ENCODE results near the gene KRTAP10-5. TPM values are rescaled to one million over a fixed set of nuclear protein-coding genes. Genes with fewer than 3 reads are reported as not detected.

KRTAP10-5 gene
- total RNA-seq, 1 donor from 2014 or later: not detected

DNA sequence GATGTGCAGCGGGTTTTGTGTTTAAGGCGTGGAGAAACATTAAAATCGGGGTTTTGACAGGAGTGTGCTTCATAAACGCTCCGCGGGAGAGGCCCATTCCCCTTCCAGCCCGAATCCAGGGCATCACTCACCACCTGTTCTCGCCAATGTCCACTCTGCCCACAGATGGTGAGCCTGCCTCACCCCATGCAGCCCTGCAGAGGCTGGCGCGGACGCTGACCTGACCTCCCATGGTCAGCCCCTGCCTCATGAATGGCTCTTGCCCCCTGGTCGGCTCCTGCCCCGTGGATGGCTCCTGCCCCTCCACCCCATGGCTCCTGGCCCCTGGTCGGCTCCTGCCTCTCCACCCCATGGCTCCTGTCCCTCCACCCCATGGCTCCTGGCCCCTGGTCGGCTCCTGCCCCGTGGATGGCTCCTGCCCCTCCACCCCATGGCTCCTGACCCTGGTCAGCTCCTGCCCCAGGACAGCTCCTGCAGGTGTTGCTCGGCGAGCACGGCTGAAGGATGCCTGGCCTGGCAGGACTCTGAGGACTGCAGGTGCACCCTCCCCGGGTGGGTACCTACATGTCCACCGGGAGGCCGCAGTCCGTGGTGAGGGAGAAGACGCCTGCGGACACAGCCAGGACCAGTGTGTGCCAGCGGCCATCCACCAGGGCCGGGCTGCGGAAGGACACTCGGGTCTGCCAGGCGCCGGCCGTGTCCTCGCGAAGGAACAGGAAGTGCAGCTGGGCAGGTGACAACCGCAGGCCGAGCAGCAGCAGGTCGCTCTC is 47.1 kb downstream of the KRTAP10-5 start:
- Mint-ChIP-seq H3K36me3 (ENCODE audit: unreplicated experiment) (peaks cover 6% of the 10 kb centered on the region), H3K27me3 (ENCODE audit: unreplicated experiment) (peaks cover 4% of the 10 kb centered on the region), H3K9me3 (ENCODE audit: unreplicated experiment) (peaks cover 10% of the 10 kb centered on the region), H3K4me1 (ENCODE audit: low read depth, unreplicated experiment) (peaks cover 8% of the 10 kb centered on the region), H3K27ac (ENCODE audit: unreplicated experiment) (no peak overlapping the region), H3K4me3 (ENCODE audit: unreplicated experiment) (no peak overlapping the region)
- no peak for TF ChIP-seq CTCF (IDR thresholded peaks at IDR 0.05; ENCODE audit: partially characterized antibody, unreplicated experiment)
- no peak for DNase-seq

DNA sequence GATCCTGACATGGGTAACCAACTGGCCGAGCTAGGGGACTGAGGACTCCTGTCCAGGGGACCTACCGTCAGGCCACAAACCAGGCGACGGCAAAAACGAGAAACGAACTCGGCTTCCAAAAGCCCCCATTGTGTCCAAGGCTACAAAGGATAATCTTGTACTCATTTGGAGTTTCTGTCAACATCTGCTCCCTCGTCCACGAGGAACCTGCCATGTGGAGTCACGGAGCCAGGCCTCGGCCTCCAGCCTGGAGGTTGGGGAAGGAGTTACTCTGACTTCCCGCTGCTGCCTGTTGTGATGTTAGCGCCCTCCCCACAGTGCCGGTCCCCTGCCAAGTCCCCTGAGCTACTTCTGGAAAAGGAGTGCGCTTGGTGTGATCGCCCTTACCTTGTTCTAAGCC is 47.7 kb downstream of the KRTAP10-5 start:
- H3K4me1 Mint-ChIP-seq (ENCODE audit: low read depth, unreplicated experiment): peaks cover 8% of the 10 kb centered on the region
- DNase-seq: no peak
- peaks cover 4% of the 10 kb centered on the region for H3K27me3 Mint-ChIP-seq (ENCODE audit: unreplicated experiment)
- no peak overlapping the region for H3K4me3 Mint-ChIP-seq (ENCODE audit: unreplicated experiment)
- H3K27ac Mint-ChIP-seq (ENCODE audit: unreplicated experiment): no peak overlapping the region
- TF ChIP-seq CTCF (IDR thresholded peaks at IDR 0.05; ENCODE audit: partially characterized antibody, unreplicated experiment): no peak
- H3K9me3 Mint-ChIP-seq (ENCODE audit: unreplicated experiment): peaks cover 10% of the 10 kb centered on the region
- peaks cover 6% of the 10 kb centered on the region for H3K36me3 Mint-ChIP-seq (ENCODE audit: unreplicated experiment)

GRCh38 chr21:44531606-44532564 is 48.5 kb downstream of the KRTAP10-5 start:
- Mint-ChIP-seq H3K27me3 (ENCODE audit: unreplicated experiment) (peaks cover 4% of the 10 kb centered on the region), H3K36me3 (ENCODE audit: unreplicated experiment) (peaks cover 6% of the 10 kb centered on the region), H3K4me3 (ENCODE audit: unreplicated experiment) (no peak overlapping the region), H3K9me3 (ENCODE audit: unreplicated experiment) (peaks cover 10% of the 10 kb centered on the region), H3K27ac (ENCODE audit: unreplicated experiment) (peak overlapping the region; percentile 48), H3K4me1 (ENCODE audit: low read depth, unreplicated experiment) (peaks cover 8% of the 10 kb centered on the region)
- TF ChIP-seq CTCF (IDR thresholded peaks at IDR 0.05; ENCODE audit: partially characterized antibody, unreplicated experiment): no peak
- no peak for DNase-seq

- H3K9me3 Mint-ChIP-seq (ENCODE audit: unreplicated experiment): peaks cover 10% of the 10 kb centered on the region
- no peak overlapping the region for H3K27ac Mint-ChIP-seq (ENCODE audit: unreplicated experiment)
- no peak for TF ChIP-seq CTCF (IDR thresholded peaks at IDR 0.05; ENCODE audit: partially characterized antibody, unreplicated experiment)
- no peak overlapping the region for H3K4me3 Mint-ChIP-seq (ENCODE audit: unreplicated experiment)
- peaks cover 5% of the 10 kb centered on the region for H3K27me3 Mint-ChIP-seq (ENCODE audit: unreplicated experiment)
- peaks cover 6% of the 10 kb centered on the region for H3K36me3 Mint-ChIP-seq (ENCODE audit: unreplicated experiment)
- H3K4me1 Mint-ChIP-seq (ENCODE audit: low read depth, unreplicated experiment): peaks cover 8% of the 10 kb centered on the region
- no peak for DNase-seq
These were observed 49.4 kb downstream of the KRTAP10-5 start for GRCh38 chr21:44530903-44531605.

Data from glutamatergic neuron (in vitro differentiated cells).